Right atrium auricular region (tissue), 2 donors: ENCODE measurements around the gene ENO3. TPM values are rescaled to one million over a fixed set of nuclear protein-coding genes. Genes with fewer than 3 reads are reported as not detected.
"Not testable (repeated sequence)": the region's sequence is repeated elsewhere in the genome, so short reads cannot be mapped to it uniquely, and the experiment has no call there.

ENCODE experiments used
- DNase-seq: peaks from one replicate; pipeline ENCODE4 v3.0.0-alpha.2; 2019; ENCODE audit warnings: low spot score
- H3K27ac ChIP-seq, 2 donors: fragments of 200-600 bp; sonication (generic); 1 replicate in 1 of 2; 2 replicates in 1 of 2; pipeline ENCODE4 v1.5.1; 2016 to 2019
- H3K27me3 ChIP-seq, 2 donors: fragments of 200-600 bp; sonication (generic); one replicate each; pipeline versions ENCODE4 v1.5.1 to v1.6.0; 2017 to 2019
- H3K36me3 ChIP-seq: fragments of 200-600 bp; sonication (generic); one replicate; pipeline ENCODE4 v1.5.1; 2016
- H3K4me1 ChIP-seq, 2 donors: fragments of 200-600 bp; sonication (generic); one replicate each; pipeline versions ENCODE4 v1.5.1 to v1.6.0; 2017 to 2019
- H3K4me3 ChIP-seq, 2 donors: fragments of 200-600 bp; sonication (generic); 1 replicate in 1 of 2; 2 replicates in 1 of 2; pipeline ENCODE4 v1.5.1; 2017 to 2019; ENCODE audit warnings: mild to moderate bottlenecking in 1 of 2, moderate library complexity in 1 of 2
- H3K9me3 ChIP-seq, 2 donors: fragments of 200-600 bp; sonication (generic); one replicate each; pipeline ENCODE4 v1.5.1; 2019
- CTCF ChIP-seq, 2 donors: fragments of 200-600 bp; sonication (generic); IDR thresholded peaks; one replicate each; pipeline ENCODE4 v1.5.1; 2019; ENCODE audit warnings: antibody characterized with exemption in 2 of 2
- total RNA-seq, 2 donors: library from RNA; depleted of rRNA; stranded (reverse); fragments of >200 nt; gene quantifications; one replicate each; pipeline ENCODE4 v1.1.0, GENCODE V29; 2016

ENO3 gene
- total RNA-seq, 2 donors from 2014 or later: 235 to 563 TPM

GRCh38 chr17:4908711-4909496, 42.0 kb upstream of the ENO3 start:
- Histone ChIP-seq H3K27ac (peak overlapping the region; percentile 20 to 48), H3K4me1 (peaks cover 0 to 15% of the 10 kb centered on the region in 2 donors), H3K9me3 (no peaks in the 10 kb centered on the region), H3K27me3 (no peaks in the 10 kb centered on the region), H3K4me3 (no peak overlapping the region), H3K36me3 (no peaks in the 10 kb centered on the region)
- TF ChIP-seq CTCF (IDR thresholded peaks at IDR 0.05): peak; percentile 86 to 92
- DNase-seq: peak; percentile 96

GRCh38 chr17:4913994-4914393, 36.9 kb upstream of the ENO3 start:
- Histone ChIP-seq H3K9me3 (no peaks in the 10 kb centered on the region), H3K4me3 (no peak overlapping the region), H3K27ac (no peak overlapping the region), H3K27me3 (no peaks in the 10 kb centered on the region), H3K36me3 (no peaks in the 10 kb centered on the region), H3K4me1 (peaks cover 0 to 6% of the 10 kb centered on the region in 2 donors)
- no peak for TF ChIP-seq CTCF (IDR thresholded peaks at IDR 0.05)
- DNase-seq: no peak

- not testable (repeated sequence) for H3K4me3 ChIP-seq, H3K4me1 ChIP-seq, DNase-seq, H3K9me3 ChIP-seq, H3K27me3 ChIP-seq, H3K27ac ChIP-seq, H3K36me3 ChIP-seq
Measured at GRCh38 chr17:4914551-4914950, 36.4 kb upstream of the ENO3 start.

- H3K4me3 ChIP-seq: no peak overlapping the region
- no peak for DNase-seq
- H3K9me3 ChIP-seq: no peaks in the 10 kb centered on the region
- no peaks in the 10 kb centered on the region for H3K27me3 ChIP-seq
- no peak for TF ChIP-seq CTCF (IDR thresholded peaks at IDR 0.05)
- no peaks in the 10 kb centered on the region for H3K36me3 ChIP-seq
- no peak overlapping the region for H3K27ac ChIP-seq
- H3K4me1 ChIP-seq: no peaks in the 10 kb centered on the region
Measured at GRCh38 chr17:4919511-4920047, 31.3 kb upstream of the ENO3 start.

GRCh38 chr17:4920351-4921048, 30.4 kb upstream of the ENO3 start:
- DNase-seq: no peak
- H3K36me3 ChIP-seq: no peaks in the 10 kb centered on the region
- H3K4me3 ChIP-seq: no peak overlapping the region
- no peaks in the 10 kb centered on the region for H3K27me3 ChIP-seq
- H3K9me3 ChIP-seq: no peaks in the 10 kb centered on the region
- H3K4me1 ChIP-seq: no peaks in the 10 kb centered on the region
- no peak overlapping the region for H3K27ac ChIP-seq
- no peak for TF ChIP-seq CTCF (IDR thresholded peaks at IDR 0.05)

GRCh38 chr17:4921320-4921719, 29.6 kb upstream of the ENO3 start:
- Histone ChIP-seq H3K4me1 (no peaks in the 10 kb centered on the region), H3K4me3 (no peak overlapping the region), H3K9me3 (no peaks in the 10 kb centered on the region), H3K36me3 (no peaks in the 10 kb centered on the region), H3K27ac (no peak overlapping the region), H3K27me3 (no peaks in the 10 kb centered on the region)
- DNase-seq: no peak
- no peak for TF ChIP-seq CTCF (IDR thresholded peaks at IDR 0.05)

GRCh38 chr17:4926577-4927335, 24.2 kb upstream of the ENO3 start:
- DNase-seq, H3K4me1 ChIP-seq, H3K9me3 ChIP-seq, H3K4me3 ChIP-seq, H3K27me3 ChIP-seq, H3K36me3 ChIP-seq, H3K27ac ChIP-seq: not testable (repeated sequence)
